Stimulated activated CD8-positive, alpha-beta memory T cell treated with anti-CD3 and anti-CD28 coated beads, Interleukin-7, amount 100 ng/mL, for 48 hours (primary cell): ENCODE results near the gene UNC13A.
"Not testable (repeated sequence)": the region's sequence is repeated elsewhere in the genome, so short reads cannot be mapped to it uniquely, and the experiment has no call there.

Experiments
- DNase-seq, 2 donors: peaks; one replicate each; pipeline ENCODE4 v3.0.0-alpha.2; 2020; ENCODE audit warnings: low read depth in 1 of 2; ENCODE audit errors: extremely low read depth in 1 of 2

The UNC13A gene

DNA sequence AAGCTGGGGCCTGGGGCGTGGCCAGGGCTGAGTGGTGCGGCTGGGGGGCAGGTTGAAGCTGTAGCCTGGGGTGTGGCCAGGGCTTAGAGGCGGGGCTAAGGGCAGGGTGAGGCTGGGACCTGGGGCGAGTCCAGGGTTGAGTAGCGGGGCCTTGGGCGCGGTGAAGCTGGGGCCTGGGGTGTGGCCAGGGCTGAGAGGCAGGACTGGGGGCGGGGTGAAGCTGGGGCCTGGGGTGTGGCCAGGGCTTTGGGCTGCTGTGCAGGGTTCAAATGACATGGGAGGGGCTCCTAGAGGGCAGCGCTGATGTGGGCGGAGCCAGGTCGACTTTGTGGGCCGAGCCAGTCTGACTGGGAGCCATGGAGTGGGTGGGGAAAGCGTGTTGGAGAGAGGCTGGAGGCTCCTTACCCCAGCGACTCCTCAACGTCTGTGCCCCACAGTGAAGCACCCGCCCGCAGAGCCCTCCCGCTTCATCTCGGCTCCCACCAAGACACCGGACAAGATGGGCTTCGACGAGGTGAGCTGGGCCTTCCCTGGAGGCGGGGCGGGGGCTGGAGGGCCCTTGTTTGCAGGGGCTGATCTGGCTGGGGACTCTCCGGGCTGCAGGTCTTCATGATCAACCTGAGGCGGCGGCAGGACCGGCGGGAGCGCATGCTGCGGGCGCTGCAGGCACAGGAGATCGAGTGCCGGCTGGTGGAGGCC is 111.2 kb downstream of the UNC13A start:
- DNase-seq, result peak in 1 of 2 donors; percentile 40

DNA sequence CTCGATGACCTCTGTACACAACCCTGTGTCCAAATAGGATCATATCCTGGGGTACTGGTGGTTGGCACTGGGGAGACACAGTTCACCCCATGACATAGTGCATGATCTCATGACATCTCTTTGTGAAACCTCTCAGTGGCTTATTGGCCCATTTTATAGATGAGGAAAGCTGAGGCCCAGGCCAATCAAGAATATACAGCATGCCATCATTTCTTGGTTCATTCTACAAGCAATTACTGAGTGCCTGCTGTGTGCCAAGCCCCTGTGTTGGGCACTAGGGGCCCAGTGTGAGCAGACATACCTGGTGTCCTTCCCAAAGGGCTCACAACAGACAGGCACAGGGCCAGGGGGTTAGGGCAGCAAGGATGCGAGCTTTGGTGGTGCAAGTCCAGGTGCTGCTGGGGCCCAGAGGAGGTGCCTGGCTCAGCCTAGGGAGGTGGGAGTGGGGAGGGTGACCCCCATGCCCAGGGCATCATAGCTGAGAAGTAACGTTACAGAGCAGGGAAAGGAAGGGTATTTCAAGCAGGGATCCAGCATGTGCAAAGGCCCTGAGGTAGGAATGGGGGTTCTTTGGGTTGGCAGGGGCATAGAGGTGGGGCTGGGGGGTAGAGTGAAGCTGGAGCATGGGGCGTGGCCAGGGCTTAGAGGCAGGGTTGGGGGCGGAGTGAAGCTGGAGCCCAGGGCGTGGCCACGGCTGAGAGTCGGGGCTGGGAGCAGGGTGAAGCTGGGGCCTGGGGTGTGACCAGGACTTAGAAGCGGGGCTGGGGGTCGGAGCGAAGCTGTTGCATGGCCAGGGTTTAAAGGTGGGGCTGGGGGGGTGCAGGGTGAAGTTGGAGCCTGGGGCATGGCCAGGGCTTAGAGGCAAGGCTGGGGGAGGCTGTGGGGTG is 112.0 kb downstream of the UNC13A start:
- DNase-seq, result peak in 1 of 2 donors; percentile 4

GRCh38 chr19:17572638-17573037 is 115.5 kb downstream of the UNC13A start:
- DNase-seq, result no peak

DNA sequence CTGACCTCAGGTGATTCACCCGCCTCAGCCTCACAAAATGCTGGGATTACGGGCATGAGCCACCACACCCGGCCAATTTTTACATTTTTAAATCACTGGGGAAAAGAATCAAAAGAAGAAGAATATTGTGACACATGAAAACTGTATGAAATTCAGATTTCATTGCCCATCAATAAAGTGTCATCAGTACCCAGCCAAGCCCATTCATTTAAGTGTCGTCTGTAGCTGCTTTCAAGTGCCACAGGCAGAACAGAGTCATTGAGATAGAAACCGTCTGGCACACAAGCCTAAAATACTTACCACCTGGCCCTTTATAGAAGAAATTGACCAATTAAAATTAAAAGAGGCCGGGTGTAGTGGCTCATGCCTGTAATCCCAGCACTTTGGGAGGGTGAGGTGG is 117.4 kb downstream of the UNC13A start:
- no peak for DNase-seq

DNA sequence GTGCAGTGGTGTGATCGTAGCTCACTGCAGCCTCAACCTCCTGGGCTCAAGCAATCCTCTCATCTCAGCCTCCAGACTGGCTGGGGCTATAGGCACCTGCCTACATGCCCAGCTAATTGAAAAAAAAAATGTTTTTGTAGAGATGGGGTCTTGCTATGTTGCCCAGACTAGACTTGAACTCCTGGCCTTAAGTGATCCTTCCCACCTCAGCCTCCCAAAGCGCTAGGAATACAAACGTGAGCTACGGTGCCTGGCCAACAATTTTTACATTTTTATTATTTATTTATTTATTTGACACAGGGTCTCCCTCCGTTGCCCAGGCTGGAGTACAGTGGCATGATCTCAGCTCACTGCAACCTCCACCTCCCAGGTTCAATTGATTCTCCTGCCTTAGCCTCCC is 117.9 kb downstream of the UNC13A start:
- not testable (repeated sequence) for DNase-seq

GRCh38 chr19:17567940-17568339 is 120.2 kb downstream of the UNC13A start:
- DNase-seq, result no peak

DNA sequence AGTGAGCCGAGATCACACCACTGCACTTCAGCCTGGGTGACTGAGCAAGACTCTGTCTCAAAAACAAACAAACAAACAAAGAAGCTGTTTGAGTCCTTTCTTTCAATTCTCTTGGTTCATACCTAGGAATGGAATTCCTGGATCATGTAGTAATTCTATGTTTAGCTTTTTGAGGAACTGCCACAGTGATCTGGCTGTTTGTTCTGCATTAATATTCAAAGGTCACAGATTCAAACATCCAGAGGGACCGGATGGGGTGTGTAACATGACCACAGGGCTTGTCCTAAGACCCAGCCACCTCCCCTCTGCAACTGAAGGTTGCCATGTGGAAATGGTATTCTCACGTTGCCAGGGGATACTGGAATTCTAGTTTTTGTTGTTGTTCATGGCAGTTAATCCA is 122.5 kb downstream of the UNC13A start:
- no peak for DNase-seq

GRCh38 chr19:17564781-17565180 is 123.4 kb downstream of the UNC13A start:
- DNase-seq, result no peak

DNA sequence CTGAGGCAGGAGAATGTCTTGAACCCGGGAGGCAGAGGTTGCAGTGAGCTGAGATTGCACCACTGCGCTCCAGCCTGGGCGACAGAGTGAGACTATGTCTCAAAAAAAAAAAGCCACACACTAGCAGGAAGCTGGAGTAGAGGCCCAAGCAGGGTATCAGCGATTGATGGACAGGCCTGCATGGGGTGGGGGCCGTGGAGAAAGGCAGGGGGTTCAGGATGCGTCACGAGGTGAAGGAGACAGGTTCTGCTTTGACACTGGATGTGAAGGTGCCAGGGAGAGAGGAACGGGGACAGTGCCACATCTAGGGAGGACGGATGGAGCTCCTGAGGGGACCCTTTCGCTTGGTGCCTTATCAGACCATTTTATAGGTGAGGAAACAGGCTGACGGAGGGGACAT is 125.6 kb downstream of the UNC13A start:
- no peak for DNase-seq

- DNase-seq, result no peak
Measured at GRCh38 chr19:17562097-17562496, 126.1 kb downstream of the UNC13A start.

DNA sequence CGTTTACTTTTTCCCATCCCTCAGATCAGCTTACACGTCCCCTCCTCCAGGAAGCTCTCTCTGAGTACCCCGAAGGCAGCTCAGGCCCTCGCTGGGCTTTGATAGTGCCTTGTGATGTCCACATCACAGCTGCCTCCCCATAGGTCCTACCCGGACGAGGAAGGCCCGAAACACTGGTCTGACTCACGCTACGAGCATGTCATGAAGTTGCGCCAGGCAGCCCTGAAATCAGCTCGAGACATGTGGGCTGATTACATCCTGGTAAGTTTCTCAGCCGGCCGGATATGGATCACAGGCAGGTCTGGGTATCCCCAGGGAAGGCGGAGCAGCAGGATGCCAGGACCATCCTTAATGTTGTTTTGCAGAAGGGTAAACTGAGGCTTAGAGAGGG is 128.0 kb downstream of the UNC13A start:
- no peak for DNase-seq

DNA sequence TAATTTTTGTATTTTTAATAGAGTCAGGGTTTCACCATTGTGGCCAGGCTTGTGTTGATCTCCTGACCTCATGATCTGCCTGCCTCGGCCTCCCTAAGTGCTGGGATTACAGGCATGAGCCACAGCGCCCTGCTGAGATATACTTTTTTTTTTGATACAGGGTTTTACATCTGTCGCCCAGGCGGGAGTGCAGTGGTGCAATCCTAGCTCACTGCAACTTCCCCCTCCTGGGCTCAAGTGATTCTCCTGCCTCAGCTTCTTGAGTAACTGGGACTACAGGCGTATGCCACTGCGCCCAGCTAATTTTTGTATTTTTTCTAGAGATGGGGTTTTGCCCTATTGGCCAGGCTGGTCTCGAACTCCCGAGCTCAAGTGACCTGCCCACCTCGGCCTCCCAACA is 130.7 kb downstream of the UNC13A start:
- no peak for DNase-seq

DNA sequence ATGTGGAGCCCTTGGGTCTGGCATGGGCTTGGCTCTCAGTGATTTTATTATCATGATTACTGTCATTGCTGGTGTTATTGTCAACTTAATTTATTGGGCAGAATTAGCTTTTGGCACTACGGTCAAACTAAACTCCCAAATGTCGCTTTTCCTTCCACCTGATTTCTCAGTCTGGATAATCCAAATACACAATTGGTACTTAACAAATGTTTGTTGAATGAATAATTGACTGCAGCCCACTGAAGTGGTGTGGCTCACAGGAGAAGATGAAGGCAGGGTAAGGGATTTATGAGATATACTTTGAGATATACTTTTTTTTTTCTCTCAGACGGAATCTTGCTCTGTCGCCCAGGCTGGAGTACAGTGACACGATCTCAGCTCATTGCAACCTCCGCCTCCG is 131.2 kb downstream of the UNC13A start:
- DNase-seq, result no peak

- peak in 1 of 2 donors; percentile 3 for DNase-seq
Measured at GRCh38 chr19:17555929-17556813, 132.0 kb downstream of the UNC13A start.

DNA sequence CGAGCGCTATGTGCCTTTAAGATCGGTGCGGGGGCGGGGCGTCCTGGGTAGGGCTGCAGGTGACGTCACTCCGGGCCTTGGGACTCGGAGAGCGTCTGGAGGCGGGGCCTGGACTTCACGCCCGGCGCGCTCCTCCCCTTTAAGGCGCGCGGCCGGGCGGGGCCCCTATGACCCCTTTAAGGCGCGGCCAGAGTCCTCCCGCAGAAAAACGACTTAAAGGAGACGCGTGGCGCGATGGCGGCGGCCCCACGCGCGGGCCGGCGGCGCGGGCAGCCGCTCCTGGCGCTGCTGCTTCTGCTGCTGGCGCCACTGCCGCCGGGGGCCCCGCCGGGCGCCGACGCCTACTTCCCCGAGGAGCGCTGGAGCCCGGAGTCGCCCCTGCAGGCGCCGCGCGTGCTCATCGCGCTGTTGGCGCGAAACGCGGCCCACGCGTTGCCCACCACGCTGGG is 132.7 kb downstream of the UNC13A start, which contains the start of gene COLGALT1:
Gene COLGALT1, plus strand, starts transcription at position 170 of the 449 bp plus-strand sequence. Its CDS starts 65 bp downstream, at position 235.
- DNase-seq, result peak; percentile 91 to 100

- DNase-seq, result no peak
Measured at GRCh38 chr19:17554968-17555479, 133.1 kb downstream of the UNC13A start.

GRCh38 chr19:17553256-17553655 is 134.9 kb downstream of the UNC13A start:
- DNase-seq, result no peak

- not testable (repeated sequence) for DNase-seq
Measured at GRCh38 chr19:17552735-17553134, 135.4 kb downstream of the UNC13A start.
